Kidney epithelial cell (primary cell): ENCODE measurements around the gene PRRT2. TPM values are rescaled to one million over a fixed set of nuclear protein-coding genes. Genes with fewer than 3 reads are reported as not detected.

Experiments
- DNase-seq: peaks from one replicate; pipeline ENCODE4 v3.0.0-alpha.2; 2010; ENCODE audit warnings: low read depth
- H3K27me3 ChIP-seq: 2 replicates; pipeline ENCODE4 v1.6.0; 2011; ENCODE audit warnings: low read length; ENCODE audit not compliant: control insufficient read depth, insufficient read depth
- H3K36me3 ChIP-seq: 2 replicates; pipeline ENCODE4 v1.5.1; 2011; ENCODE audit warnings: low read length; ENCODE audit not compliant: control insufficient read depth, insufficient read depth
- H3K4me3 ChIP-seq: 2 replicates; pipeline ENCODE4 v1.5.1; 2011; ENCODE audit warnings: low read depth, mild to moderate bottlenecking, control low read depth, low read length
- total RNA-seq: library from RNA; depleted of rRNA; stranded (reverse); fragments of >200 nt; gene quantifications from 2 replicates; pipeline ENCODE4 v1.2.3, GENCODE V29; 2015
- TF ChIP-seq, protein P1 (sequence below): IDR thresholded peaks from 2 replicates; pipeline ENCODE4 v1.5.1; 2011; ENCODE audit warnings: mild to moderate bottlenecking, moderate library complexity, low read length, control low read depth, inconsistent platforms; ENCODE audit not compliant: insufficient read depth, poor library complexity, severe bottlenecking

Gene PRRT2
- total RNA-seq, 1 donor from 2014 or later, result 0.29 TPM

DNA sequence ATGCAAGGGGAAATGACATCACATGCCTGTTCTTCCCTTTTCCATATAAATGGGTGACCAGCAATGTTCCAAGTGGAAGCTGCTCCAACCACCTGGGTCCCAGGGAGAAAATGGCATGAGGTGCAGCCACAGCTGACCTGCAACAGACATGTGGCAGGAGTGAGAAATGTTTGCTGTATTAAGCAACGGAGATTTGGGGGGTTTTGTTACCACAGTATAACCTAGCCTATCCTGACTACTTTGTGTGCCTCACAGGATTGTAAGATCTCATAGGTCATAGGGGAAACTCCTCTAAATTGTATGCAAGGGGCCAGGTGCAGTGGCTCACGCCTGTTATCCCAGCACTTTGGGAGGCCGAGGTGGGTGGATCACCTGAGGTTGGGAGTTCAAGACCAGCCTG, 39.0 kb downstream of the PRRT2 start:
- no peak for DNase-seq
- Histone ChIP-seq H3K36me3 (no peaks in the 10 kb centered on the region), H3K27me3 (no peaks in the 10 kb centered on the region), H3K4me3 (no peak overlapping the region)
- TF ChIP-seq, protein P1, sequence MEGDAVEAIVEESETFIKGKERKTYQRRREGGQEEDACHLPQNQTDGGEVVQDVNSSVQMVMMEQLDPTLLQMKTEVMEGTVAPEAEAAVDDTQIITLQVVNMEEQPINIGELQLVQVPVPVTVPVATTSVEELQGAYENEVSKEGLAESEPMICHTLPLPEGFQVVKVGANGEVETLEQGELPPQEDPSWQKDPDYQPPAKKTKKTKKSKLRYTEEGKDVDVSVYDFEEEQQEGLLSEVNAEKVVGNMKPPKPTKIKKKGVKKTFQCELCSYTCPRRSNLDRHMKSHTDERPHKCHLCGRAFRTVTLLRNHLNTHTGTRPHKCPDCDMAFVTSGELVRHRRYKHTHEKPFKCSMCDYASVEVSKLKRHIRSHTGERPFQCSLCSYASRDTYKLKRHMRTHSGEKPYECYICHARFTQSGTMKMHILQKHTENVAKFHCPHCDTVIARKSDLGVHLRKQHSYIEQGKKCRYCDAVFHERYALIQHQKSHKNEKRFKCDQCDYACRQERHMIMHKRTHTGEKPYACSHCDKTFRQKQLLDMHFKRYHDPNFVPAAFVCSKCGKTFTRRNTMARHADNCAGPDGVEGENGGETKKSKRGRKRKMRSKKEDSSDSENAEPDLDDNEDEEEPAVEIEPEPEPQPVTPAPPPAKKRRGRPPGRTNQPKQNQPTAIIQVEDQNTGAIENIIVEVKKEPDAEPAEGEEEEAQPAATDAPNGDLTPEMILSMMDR, result no peak

DNA sequence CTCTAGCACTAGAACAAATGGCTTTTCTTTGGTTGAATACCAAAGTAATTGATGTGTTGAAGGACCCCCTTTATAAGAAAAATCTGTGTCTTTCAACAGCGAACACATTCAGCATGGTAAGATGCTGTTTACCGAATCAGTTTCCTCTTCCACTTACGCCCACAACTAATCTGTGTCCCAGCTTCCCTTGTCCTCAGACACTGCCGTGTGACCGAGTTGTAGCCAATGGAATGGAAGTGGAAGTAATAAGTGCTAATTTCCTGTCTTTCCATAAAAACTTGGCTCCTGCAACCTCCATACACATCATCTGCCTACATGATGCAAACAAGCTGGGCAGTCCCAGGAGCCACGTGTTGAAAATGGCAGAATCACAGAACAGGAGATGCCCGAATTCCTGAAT, 40.7 kb downstream of the PRRT2 start:
- Histone ChIP-seq H3K27me3 (no peaks in the 10 kb centered on the region), H3K36me3 (no peaks in the 10 kb centered on the region), H3K4me3 (no peak overlapping the region)
- TF ChIP-seq, protein P1, result no peak
- no peak for DNase-seq

DNA sequence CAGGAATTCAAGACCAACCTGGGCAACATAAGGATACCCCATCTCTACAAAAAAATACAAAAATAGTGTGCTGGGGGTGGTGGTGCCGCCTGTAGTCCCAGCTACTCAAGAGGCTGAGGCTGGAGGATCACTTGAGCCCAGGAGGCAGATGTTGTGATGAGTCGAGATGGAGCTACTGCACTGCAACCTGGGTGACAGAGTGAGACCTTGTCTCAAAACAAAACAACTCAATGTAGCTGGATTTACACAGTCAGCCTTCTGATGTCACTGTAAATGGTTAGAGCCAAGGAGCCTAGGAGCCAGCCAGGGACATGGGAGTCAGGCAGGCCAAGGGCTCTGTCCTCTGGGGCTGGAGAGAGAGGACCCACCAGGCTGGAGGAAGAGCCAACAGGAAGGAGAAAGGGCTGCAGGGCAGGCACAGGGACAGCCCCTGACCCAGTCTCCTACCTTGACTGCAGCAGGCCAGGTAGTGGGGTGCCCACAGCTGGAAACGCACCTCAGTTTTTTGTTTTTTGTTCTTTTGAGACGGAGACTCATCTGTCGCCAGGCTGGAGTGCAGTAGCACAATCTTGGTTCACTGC, 42.6 kb downstream of the PRRT2 start:
- DNase-seq, result no peak
- Histone ChIP-seq H3K4me3 (no peak overlapping the region), H3K36me3 (no peaks in the 10 kb centered on the region), H3K27me3 (no peaks in the 10 kb centered on the region)
- TF ChIP-seq, protein P1, result no peak

DNA sequence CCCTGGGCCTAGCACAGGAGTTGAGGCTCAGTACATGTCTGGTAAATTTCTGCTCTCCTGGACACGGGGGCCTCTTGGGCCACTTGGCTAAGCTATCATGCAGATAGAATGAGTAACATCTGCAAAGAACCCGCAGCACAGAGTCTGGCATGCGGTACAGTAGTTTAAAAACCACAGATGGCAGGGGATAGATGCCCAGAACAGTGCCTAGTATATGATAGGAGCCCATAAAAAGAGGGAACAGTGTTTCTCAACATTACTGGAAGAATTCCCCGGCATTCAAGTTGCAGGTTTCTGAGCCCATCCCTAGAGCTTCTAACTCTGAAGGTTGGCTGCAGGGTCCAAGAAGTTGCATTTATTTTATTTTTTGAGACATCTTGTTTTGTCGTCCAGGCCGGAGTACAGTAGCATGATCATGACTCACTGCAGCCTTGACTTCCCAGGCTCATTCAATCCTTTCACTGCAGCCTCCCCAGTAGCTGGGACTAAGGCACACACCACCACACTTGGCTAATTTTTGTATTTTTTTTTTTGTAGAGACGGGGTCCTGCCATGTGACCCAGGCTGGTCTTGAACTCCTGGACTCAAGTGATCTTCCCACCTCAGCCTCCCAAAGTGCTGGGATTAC, 45.3 kb downstream of the PRRT2 start:
- DNase-seq, result no peak
- no peaks in the 10 kb centered on the region for H3K36me3 ChIP-seq
- TF ChIP-seq, protein P1, result no peak

DNA sequence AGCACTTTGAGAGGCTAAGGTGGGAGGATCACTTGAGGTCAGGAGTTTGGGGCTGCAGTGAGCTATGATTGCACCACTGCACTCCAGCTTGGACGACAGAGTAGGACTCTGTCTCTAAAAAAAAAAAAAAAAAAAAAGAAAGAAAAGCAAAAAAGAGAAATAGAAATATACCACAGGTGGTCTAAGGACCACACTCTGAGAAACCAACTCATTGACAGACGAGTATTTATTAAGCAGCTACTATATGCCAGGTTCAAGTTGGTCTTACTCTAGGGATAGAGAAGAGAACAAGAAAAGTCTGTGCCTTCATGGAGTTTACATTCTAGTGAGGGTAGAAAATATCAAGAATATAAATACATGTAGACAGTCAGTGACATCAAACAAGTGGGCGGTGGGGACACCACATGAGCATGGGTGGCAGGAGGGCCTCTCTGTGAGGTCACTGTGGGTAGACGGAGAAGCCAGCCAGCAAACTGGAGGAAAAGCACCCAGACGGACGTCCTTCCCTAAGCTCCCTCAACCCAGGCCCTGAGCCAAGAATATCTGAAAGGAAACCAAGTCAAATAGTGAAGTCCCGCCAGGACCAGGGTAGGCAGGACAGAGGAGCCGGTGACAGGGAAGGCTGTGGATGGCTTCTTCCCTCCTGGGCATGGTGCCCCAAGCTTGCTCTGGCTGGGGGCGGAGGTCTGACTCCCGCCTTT, 46.3 kb downstream of the PRRT2 start:
- H3K27me3 ChIP-seq, result no peaks in the 10 kb centered on the region
- no peak for DNase-seq
- H3K36me3 ChIP-seq, result no peaks in the 10 kb centered on the region
- TF ChIP-seq, protein P1, result no peak
- no peak overlapping the region for H3K4me3 ChIP-seq

More for the DNA sequence above, 45.3 kb downstream of the PRRT2 start:
- no peak overlapping the region for H3K4me3 ChIP-seq
- no peaks in the 10 kb centered on the region for H3K27me3 ChIP-seq
